Right atrium auricular region (tissue), 2 donors: Measurements from ENCODE around the gene HOXA6. TPM values are rescaled to one million over a fixed set of nuclear protein-coding genes. Genes with fewer than 3 reads are reported as not detected.

Experiments used
- DNase-seq: peaks from one replicate; pipeline ENCODE4 v3.0.0-alpha.2; 2019; ENCODE audit warnings: low spot score
- H3K27ac ChIP-seq, 2 donors: fragments of 200-600 bp; sonication (generic); 1 replicate in 1 of 2; 2 replicates in 1 of 2; pipeline ENCODE4 v1.5.1; 2016 to 2019
- H3K27me3 ChIP-seq, 2 donors: fragments of 200-600 bp; sonication (generic); one replicate each; pipeline versions ENCODE4 v1.5.1 to v1.6.0; 2017 to 2019
- H3K36me3 ChIP-seq: fragments of 200-600 bp; sonication (generic); one replicate; pipeline ENCODE4 v1.5.1; 2016
- H3K4me1 ChIP-seq, 2 donors: fragments of 200-600 bp; sonication (generic); one replicate each; pipeline versions ENCODE4 v1.5.1 to v1.6.0; 2017 to 2019
- H3K4me3 ChIP-seq, 2 donors: fragments of 200-600 bp; sonication (generic); 1 replicate in 1 of 2; 2 replicates in 1 of 2; pipeline ENCODE4 v1.5.1; 2017 to 2019; ENCODE audit warnings: mild to moderate bottlenecking in 1 of 2, moderate library complexity in 1 of 2
- H3K9me3 ChIP-seq, 2 donors: fragments of 200-600 bp; sonication (generic); one replicate each; pipeline ENCODE4 v1.5.1; 2019
- CTCF ChIP-seq, 2 donors: fragments of 200-600 bp; sonication (generic); IDR thresholded peaks; one replicate each; pipeline ENCODE4 v1.5.1; 2019; ENCODE audit warnings: antibody characterized with exemption in 2 of 2
- total RNA-seq, 2 donors: library from RNA; depleted of rRNA; stranded (reverse); fragments of >200 nt; gene quantifications; one replicate each; pipeline ENCODE4 v1.1.0, GENCODE V29; 2016

Gene HOXA6
- total RNA-seq, 2 donors from 2014 or later: not detected

GRCh38 chr7:27156508-27156898 is 8.9 kb upstream of the HOXA6 start, which contains the start of gene HOXA7:
Gene HOXA7, minus strand, starts transcription at chr7:27156675. Its CDS starts 130 bp downstream, at chr7:27156545.
- Histone ChIP-seq H3K36me3 (no peaks in the 10 kb centered on the region), H3K27me3 (peaks cover 64 to 88% of the 10 kb centered on the region in 2 donors), H3K4me1 (peaks cover 0 to 58% of the 10 kb centered on the region in 2 donors), H3K27ac (no peak within 1 kb of the TSS), H3K9me3 (no peaks in the 10 kb centered on the region), H3K4me3 (peak within 1 kb of the TSS in 1 of 2 donors; percentile 13)
- no peak for TF ChIP-seq CTCF (IDR thresholded peaks at IDR 0.05)
- DNase-seq: no peak

- peaks cover 0 to 58% of the 10 kb centered on the region in 2 donors for H3K4me1 ChIP-seq
- no peak for DNase-seq
- no peaks in the 10 kb centered on the region for H3K9me3 ChIP-seq
- no peak overlapping the region for H3K27ac ChIP-seq
- no peaks in the 10 kb centered on the region for H3K36me3 ChIP-seq
- H3K4me3 ChIP-seq: peak overlapping the region in 1 of 2 donors; percentile 13
- H3K27me3 ChIP-seq: peaks cover 69 to 89% of the 10 kb centered on the region in 2 donors
- no peak for TF ChIP-seq CTCF (IDR thresholded peaks at IDR 0.05)
Observed at GRCh38 chr7:27155816-27156507, 8.4 kb upstream of the HOXA6 start.

GRCh38 chr7:27154901-27155815 is 7.6 kb upstream of the HOXA6 start:
- TF ChIP-seq CTCF (IDR thresholded peaks at IDR 0.05): no peak
- DNase-seq: no peak
- Histone ChIP-seq H3K4me3 (no peak overlapping the region), H3K9me3 (no peaks in the 10 kb centered on the region), H3K4me1 (peaks cover 0 to 57% of the 10 kb centered on the region in 2 donors), H3K27me3 (peaks cover 66 to 92% of the 10 kb centered on the region in 2 donors), H3K36me3 (no peaks in the 10 kb centered on the region), H3K27ac (no peak overlapping the region)

- H3K9me3 ChIP-seq: no peaks in the 10 kb centered on the region
- no peak overlapping the region for H3K4me3 ChIP-seq
- no peak overlapping the region for H3K27ac ChIP-seq
- no peak for DNase-seq
- H3K36me3 ChIP-seq: no peaks in the 10 kb centered on the region
- H3K27me3 ChIP-seq: peaks cover 67 to 90% of the 10 kb centered on the region in 2 donors
- no peak for TF ChIP-seq CTCF (IDR thresholded peaks at IDR 0.05)
- H3K4me1 ChIP-seq: peaks cover 0 to 55% of the 10 kb centered on the region in 2 donors
Observed at GRCh38 chr7:27154369-27154768, 6.8 kb upstream of the HOXA6 start.

- no peak overlapping the region for H3K4me3 ChIP-seq
- H3K9me3 ChIP-seq: no peaks in the 10 kb centered on the region
- peaks cover 72 to 90% of the 10 kb centered on the region in 2 donors for H3K27me3 ChIP-seq
- no peak for TF ChIP-seq CTCF (IDR thresholded peaks at IDR 0.05)
- H3K27ac ChIP-seq: no peak overlapping the region
- H3K36me3 ChIP-seq: no peaks in the 10 kb centered on the region
- no peak for DNase-seq
- H3K4me1 ChIP-seq: peaks cover 0 to 52% of the 10 kb centered on the region in 2 donors
Observed at GRCh38 chr7:27153526-27153925, 6.0 kb upstream of the HOXA6 start.
